ENCODE measurements around the gene MAPKAP1.

Gene MAPKAP1

GRCh38 chr9:125475385-125475784 lies 231.6 kb downstream of the MAPKAP1 start:
- no peak overlapping the region for H3K27ac ChIP-seq
- no peaks in the 10 kb centered on the region for H3K27me3 ChIP-seq (replicated peaks)
- H3K36me3 ChIP-seq (replicated peaks): peaks cover 2% of the 10 kb centered on the region
- no peak overlapping the region for H3K4me3 ChIP-seq (ENCODE audit: low read depth, low read length)
- in situ Hi-C loops (cut with HindIII; ENCODE audit: low pct_ligation_motif_present, low sequenced_read_pairs): no loop called here
- no peak for DNase-seq
- TF ChIP-seq CTCF (IDR thresholded peaks at IDR 0.05; ENCODE audit: low read depth, low read length, missing control alignments): no peak

GRCh38 chr9:125472926-125473701 lies 233.9 kb downstream of the MAPKAP1 start:
- Histone ChIP-seq H3K4me3 (ENCODE audit: low read depth, low read length) (no peak overlapping the region), H3K27ac (peak overlapping the region; percentile 62), H3K36me3 (replicated peaks) (peaks cover 2% of the 10 kb centered on the region), H3K27me3 (replicated peaks) (no peaks in the 10 kb centered on the region)
- in situ Hi-C loops (cut with HindIII; ENCODE audit: low pct_ligation_motif_present, low sequenced_read_pairs): no loop called here
- TF ChIP-seq CTCF (IDR thresholded peaks at IDR 0.05; ENCODE audit: low read depth, low read length, missing control alignments): peak; percentile 29
- peak; percentile 78 for DNase-seq

GRCh38 chr9:125472562-125472925 lies 234.5 kb downstream of the MAPKAP1 start:
- in situ Hi-C loops (cut with HindIII; ENCODE audit: low pct_ligation_motif_present, low sequenced_read_pairs): no loop called here
- Histone ChIP-seq H3K36me3 (replicated peaks) (peaks cover 2% of the 10 kb centered on the region), H3K27ac (peak overlapping the region; percentile 62), H3K4me3 (ENCODE audit: low read depth, low read length) (no peak overlapping the region), H3K27me3 (replicated peaks) (no peaks in the 10 kb centered on the region)
- no peak for TF ChIP-seq CTCF (IDR thresholded peaks at IDR 0.05; ENCODE audit: low read depth, low read length, missing control alignments)
- no peak for DNase-seq

- H3K4me3 ChIP-seq (ENCODE audit: low read depth, low read length): no peak overlapping the region
- peaks cover 2% of the 10 kb centered on the region for H3K36me3 ChIP-seq (replicated peaks)
- H3K27ac ChIP-seq: no peak overlapping the region
- no peaks in the 10 kb centered on the region for H3K27me3 ChIP-seq (replicated peaks)
- TF ChIP-seq CTCF (IDR thresholded peaks at IDR 0.05; ENCODE audit: low read depth, low read length, missing control alignments): no peak
- no peak for DNase-seq
- in situ Hi-C loops (cut with HindIII; ENCODE audit: low pct_ligation_motif_present, low sequenced_read_pairs): no loop called here
Measured at GRCh38 chr9:125470767-125471580, 236.0 kb downstream of the MAPKAP1 start.

GRCh38 chr9:125470189-125470588 lies 236.8 kb downstream of the MAPKAP1 start:
- in situ Hi-C loops (cut with HindIII; ENCODE audit: low pct_ligation_motif_present, low sequenced_read_pairs): no loop called here
- no peak overlapping the region for H3K4me3 ChIP-seq (ENCODE audit: low read depth, low read length)
- no peak for TF ChIP-seq CTCF (IDR thresholded peaks at IDR 0.05; ENCODE audit: low read depth, low read length, missing control alignments)
- no peaks in the 10 kb centered on the region for H3K27me3 ChIP-seq (replicated peaks)
- no peaks in the 10 kb centered on the region for H3K36me3 ChIP-seq (replicated peaks)
- H3K27ac ChIP-seq: no peak overlapping the region
- DNase-seq: no peak
